GM19193 (cell line): ENCODE results near the gene MORF4L1.
A peak's percentile ranks its signal among the peaks of the same experiment; 100 is the strongest.

ENCODE experiments used
- POLR2A ChIP-seq: IDR thresholded peaks from 4 replicates; pipeline ENCODE4 v1.6.1; 2011; ENCODE audit not compliant: insufficient read depth, insufficient read length; ENCODE audit errors: extremely low read depth

The MORF4L1 gene

DNA sequence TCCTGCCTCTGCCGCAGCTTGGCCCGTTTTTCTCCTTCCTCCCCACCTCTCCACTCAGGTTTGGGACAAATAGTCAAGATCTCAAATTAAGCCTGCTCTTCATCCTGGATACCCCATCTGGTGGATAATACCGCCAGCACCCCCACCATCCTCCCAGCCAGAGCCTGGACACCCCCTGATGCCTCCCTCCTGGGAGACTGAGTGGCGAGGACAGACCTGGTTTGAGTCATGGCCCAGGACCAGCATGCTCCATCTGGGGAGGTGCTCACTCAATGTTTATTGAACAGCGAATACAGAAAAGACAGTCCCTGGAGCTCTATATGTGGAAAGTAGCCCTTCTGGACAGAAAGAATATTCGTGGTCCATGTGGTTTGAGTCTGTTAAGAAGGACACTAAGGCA is 48.8 kb downstream of the MORF4L1 start:
- peak; percentile 48 for TF ChIP-seq POLR2A

DNA sequence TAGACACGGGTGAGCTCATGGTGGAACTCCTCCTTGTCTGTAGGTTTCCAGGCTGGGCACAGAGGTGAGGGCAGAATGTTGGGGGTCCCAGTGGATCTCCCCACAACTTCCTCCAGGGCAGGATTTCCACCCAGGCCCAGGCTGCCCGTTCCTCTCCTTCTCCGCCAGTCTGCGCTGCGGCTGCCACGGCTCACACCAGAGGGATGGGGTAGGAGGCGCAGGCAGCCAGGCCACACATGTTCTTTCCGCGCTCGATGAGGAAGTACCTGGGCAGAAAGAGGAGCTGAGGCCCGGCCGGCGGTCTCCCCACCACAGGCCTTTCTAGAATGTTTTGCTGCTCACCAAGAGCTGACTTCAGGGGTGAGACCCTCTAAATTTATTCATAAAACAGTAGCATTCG is 49.2 kb downstream of the MORF4L1 start:
- peak; percentile 1 for TF ChIP-seq POLR2A

DNA sequence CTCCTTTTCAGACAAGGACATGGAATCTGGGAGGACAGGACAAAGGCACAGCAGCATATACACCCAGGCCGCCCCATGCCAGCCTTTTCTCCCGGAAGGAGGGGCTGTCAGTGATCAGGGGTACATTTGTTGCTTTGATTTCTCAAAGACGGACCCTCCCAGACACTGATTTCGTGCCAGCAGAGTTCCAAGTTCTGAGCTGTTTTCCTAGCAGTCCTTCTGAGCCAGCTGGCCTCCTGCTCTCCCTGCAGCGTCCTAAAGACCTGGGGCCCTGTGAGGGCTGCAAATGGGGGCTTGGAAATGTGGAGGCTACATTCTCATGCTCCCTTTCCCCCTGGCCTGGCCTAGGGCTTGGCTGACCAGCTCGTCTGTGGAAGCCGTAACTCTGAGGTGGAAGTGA is 49.8 kb downstream of the MORF4L1 start:
- peak; percentile 14 for TF ChIP-seq POLR2A

DNA sequence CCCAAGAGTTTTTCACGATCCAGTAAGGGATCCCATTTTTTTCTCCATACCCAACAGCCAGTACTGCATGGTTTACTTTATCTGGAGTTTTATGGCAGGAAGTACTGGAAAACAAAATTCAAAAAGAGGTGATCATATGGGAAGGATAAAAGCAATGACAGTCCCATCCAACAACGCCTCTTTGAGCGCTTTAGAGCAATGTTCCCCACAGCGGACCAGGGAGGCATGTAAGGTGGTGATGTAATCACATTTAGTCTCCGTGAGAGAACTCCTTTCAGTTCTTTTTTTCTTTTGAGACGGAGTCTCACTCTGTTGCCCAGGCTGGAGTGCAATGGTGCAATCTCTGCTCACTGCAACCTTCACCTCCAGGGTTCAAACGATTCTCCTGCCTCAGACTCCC is 50.3 kb downstream of the MORF4L1 start:
- TF ChIP-seq POLR2A: peak; percentile 3

DNA sequence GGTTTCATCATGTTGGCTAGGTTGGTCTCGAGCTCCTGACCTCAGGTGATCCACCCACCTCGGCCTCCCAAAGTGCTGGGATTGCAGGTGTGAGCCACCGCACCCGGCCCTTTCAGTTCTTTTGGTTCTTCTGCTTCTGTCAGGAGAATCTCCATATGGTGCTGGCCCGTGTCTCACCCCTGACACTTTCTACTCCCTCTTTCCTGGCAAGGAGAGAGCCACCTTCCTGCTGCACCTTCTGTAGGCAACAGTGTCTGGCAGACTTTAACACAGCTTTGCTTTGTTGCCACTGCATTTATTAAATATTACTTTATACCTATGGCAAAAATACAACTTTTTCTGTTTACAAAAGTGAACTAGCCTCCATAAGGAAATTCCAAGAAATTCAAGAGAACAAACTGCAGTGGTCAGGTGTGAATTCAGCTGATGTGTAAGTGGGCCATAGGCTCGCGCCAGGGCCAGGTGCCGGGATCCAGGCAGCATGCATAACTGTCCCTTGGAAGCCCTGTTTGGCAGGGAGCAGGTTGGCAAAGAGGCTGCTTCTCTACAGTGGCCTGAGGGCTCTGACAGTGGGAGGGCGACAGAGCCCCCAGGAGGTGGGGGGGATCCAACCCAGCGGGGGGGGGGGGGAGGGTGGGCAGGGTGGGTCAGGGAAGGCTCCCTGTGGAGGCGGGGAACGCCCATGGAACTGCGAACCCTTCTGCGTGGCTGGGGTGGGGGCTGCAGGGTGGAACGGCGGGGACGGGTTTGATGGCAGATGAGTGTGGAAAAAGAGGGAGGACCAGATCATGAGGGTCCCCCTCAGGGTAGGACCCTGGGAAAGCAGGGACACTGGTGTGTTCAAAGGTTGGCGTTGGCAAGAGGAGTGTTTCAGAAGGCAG is 51.0 kb downstream of the MORF4L1 start:
- TF ChIP-seq POLR2A: no peak

DNA sequence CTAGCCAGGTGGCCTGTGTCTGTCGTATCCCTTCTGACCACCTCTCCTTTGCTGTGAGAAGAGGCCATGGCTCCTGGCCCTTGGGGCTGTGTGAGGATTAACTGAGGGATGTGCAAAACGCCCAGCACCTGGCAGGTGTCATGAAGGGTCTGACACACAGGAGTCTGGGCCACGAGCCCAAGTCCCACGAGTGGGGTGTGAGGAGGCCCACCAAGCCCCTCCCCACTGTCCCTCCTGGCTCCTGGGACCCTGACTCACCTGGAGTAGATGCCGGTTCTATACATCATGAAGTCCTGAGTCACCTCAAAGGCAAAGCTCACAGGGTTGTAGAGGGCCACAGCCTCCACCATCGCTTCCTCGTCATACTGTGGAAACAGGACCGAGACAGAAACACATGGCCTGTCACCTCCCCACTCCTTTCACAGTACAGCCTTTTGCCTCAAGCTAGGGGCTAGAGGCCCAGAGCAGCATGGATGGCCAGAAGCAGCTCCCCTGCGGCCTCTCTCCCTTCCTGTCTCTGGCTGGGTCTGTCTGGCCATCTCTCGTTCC is 52.5 kb downstream of the MORF4L1 start:
- peak; percentile 31 for TF ChIP-seq POLR2A

DNA sequence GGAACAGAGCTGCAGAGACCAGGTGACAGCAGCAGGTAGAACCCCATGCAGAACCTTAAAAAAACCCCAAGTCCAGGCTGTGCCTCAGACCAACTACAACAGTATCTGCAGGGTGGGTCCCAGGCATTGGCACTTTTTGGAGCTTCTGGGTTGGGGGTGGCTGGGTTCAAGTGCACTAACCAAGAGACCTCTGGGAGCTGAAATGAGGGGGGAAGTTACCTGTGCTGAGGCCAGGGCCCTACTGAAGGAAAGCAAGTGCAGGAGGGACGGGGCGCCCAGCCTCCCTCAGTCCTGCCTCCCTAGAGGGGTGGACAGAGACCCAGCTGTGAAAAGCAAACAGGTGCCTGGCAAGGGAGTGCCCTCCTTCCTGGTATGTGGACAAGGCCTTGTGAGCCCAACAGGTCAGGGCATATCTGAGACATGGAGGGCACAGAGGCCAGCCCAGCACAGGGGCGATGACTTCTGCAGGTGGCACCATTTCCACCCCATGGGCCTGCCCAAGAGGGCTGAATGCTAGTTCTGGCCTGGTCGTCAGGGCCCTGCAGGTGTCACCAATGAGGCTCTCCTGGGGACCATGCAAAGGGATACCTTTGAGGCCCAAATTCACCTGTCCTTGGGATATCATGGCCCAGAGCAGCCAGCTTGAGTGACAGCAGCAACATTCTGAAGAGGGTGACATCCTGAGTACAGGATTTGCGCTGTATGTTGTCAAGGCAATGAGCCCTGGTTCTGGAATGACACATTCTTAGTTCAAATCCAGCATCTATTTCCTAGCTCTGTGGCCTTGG is 53.5 kb downstream of the MORF4L1 start:
- no peak for TF ChIP-seq POLR2A

DNA sequence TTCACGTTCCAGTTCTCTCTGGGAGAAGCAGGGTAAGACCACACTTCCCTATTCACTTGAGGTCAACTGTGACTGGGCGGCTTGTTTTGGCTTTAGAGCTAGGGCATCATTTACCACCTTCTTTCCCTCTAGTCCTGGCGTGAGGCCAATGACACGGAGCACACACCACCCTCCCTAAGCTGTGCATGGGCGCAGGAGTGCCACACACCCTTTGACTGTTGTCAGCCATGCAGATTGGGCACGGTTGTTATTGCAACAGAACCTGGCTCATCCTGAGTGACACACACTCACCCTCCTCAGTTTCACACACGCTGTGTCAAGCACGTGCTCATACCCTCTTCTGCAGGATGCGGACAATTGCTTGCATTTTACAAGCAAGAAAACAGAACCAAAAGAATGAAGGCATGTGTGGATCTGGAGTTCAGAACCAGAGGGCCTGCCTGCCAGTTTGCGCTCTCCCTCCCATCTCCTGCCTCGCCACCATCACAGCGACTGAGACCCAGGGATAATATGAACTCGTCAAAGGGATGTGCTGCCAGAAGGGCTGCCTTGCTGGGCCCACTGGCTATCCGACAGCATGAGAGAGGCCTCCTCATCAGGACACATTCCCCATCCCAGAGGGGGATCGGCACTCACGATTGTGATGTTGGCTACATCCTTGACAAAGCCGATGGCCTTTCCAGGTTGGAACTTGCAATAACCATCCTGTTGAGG is 54.5 kb downstream of the MORF4L1 start:
- TF ChIP-seq POLR2A: no peak

DNA sequence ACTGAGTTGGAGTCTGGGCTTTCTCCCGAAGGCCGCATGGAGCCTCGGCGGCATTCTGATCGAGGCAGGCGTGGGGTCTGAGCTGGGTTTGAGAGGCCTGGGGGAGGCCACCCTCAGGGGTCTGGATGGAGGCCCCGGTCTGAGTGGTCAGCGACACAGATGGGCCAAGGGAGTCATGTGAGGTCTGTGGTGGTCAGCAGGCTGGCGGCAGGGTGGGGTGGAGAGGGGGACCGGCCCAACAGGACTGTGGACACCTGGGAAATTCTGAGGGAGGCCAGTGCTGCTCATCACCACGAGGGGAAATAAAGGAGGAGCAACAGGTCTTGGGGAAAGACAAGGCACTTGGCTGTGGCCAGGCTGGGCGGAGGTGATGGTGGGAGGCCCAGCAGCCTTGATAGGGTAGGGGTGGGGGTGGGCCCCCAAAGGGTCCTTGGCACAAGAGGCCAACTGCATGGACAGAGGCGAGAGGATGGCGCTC is 56.0 kb downstream of the MORF4L1 start:
- no peak for TF ChIP-seq POLR2A

DNA sequence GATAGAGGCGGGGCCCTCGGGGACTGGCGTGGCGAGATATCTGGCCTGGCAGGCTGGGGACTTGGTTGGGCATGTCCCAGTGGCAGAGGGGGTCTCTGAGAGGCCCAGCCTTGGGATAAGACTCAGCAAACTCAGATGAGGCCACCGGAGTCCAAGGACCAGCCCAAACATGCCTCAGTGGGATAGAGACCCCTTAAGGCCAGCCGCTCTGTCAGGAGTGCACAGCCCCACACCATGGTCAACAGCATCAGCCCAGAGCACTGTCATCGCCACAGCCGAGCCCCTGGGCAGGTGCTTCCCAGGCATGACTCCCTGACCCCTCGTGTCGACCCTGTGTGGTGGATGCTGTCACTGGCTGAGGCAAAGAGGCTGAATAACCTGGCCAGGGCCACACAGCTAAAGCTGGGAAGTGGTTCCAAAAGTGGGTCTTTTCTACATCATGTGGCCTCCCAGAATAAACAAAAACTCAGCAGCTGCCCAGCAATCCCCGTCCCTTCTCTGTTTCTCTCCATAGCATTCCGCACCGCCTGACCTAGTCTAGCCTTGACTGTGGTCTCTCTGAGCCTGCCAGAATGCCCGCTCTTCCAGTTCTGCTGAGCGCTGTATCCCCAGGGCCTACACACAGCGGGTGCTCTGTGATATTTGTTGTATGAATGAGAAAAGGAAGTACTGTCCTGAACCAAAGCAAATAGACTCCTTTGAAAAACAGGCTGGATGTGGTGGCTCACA is 57.0 kb downstream of the MORF4L1 start:
- no peak for TF ChIP-seq POLR2A

DNA sequence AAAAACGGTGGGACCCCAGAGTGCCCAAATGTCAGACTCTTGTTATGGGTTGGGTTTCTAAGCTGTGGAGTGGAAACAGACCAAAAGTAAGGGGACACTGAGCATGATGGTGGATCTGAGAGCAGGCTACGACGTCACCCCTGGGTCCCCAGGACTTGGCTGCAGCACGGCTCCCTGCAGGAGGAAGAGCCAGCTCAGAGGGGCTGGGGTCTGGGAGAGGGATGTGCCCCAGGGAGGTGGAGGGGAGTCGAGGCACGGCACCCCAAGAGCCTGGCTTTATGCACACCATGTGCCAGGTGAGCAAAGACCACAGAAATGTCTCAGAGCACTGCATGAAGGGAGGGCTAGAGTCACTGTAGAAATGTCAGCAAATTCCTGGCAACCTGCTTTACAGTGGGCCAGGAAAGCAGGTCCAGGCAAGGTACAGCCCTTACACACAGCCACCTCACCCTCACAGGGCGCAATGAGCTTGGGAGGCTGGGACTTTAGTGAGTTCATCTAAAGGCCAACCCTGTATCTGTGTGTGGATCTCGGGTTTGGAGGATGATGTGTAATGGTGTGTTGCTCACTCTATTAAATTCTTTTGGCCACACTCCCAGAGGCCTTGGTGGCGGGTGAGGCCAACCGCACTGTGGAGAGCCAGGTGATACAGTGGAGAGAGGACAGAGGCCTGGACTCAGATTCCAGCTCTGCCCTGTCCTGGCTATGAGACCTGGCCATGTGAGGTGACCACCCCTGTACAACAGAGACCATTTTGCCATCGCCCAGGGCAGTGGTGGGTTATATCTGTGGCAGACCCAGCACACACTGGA is 58.1 kb downstream of the MORF4L1 start:
- no peak for TF ChIP-seq POLR2A

DNA sequence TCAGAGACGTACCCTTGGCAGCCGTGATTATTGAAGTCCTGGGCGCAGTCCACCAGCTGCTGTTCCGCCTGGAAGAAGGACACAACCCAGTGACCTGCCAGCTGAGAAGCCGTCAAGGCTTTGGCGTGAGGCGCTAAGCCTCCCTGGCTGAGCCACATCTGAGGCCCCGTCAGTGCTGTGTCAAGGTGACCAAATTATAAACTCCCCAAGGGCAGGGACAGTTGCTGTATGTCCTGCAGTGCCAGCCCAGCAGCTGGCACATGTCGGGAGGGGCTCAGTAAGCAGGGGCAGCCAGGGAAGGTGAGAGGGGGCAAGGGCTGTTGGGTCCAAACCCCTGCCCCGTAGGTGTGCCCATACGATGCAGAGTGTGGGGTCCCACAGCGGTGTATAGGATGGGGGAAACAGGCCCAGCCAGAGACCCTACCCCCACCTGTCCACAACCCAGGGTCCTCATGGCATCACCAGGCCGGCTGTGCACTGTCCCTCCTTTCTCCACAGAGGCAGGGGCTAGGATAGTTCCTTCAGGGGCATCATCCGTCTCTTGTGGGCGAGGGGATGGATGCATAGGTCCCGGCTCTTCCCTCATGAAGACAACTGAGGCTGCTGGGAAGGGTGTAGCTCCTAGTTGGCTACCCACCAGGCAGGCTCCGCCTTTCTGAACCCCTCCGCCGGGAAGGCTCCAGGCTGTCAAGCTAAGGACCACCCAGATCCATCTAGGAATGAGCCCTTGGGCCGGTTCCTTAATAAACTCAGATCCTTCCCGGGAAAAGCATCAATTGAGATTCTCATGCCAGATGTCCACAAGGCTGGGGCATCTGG is 59.0 kb downstream of the MORF4L1 start:
- no peak for TF ChIP-seq POLR2A
